NCI-H748 (cell line): Measurements from ENCODE around the gene COX18.

Experiments used
- DNase-seq: peaks from one replicate; lab custom pipeline; 2025; ENCODE audit not compliant: unreplicated experiment; lab: John Stamatoyannopoulos, UW

The COX18 gene

DNA sequence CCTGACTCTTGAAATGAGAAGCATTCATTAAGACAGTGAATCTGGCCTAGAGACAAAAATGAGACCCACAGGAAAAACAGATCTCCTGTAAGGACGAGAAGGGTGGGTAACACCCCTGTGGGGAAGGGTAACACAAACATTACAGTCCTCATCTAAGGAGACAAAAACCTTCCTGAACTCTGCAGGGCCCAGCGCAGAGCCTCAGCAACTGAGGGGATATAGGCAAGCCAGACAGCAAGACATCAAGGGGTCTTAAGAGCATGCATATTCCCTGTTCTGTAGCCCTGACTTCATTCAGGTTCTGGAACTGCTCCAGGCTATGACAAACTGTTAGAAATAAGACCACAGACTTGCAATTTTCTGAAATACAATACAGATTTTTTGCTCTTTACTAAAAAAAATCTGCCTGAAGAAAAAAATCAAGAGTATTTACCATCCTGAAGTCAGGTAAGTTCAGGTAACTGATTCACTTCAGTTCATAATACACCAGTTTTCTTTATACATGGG, 15.5 kb downstream of the COX18 start:
- no peak for DNase-seq

DNA sequence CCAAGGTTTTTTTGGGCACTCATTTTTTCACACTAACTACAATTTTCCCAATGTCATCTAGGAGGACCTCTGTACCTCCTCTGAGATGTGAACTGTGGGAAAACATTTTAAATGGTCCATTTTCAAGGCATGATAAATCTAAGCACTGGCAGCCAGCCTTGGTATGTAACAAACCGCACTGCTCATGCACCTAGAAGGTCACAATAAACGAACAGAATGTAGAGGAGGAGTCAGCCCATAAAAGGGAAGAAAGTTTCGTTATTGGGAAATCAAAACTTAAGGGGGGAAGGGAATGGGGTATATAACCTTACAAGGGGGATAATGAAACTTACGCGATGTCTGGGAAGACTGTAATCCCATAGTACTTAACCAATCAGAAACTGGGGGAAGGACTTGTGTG, 16.4 kb downstream of the COX18 start:
- no peak for DNase-seq

DNA sequence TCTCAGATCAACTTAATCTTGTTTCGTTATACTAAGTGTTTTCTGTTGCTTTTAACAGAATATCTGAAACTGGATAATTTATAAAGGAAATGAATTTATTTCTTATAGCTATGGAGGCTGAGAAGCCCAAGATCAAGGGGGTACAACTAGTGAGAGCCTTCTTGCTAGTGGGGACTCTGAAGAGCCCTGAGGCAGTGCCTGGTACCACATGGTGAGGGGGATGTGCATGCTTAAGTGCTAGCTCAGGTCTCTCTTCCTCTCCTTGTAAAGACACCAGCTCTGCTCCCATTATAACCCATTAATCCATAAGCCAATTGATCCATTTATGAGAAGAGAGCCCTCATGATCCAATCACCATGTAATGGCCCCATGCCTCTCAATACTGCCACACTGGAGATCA, 17.9 kb downstream of the COX18 start:
- DNase-seq = no peak

DNA sequence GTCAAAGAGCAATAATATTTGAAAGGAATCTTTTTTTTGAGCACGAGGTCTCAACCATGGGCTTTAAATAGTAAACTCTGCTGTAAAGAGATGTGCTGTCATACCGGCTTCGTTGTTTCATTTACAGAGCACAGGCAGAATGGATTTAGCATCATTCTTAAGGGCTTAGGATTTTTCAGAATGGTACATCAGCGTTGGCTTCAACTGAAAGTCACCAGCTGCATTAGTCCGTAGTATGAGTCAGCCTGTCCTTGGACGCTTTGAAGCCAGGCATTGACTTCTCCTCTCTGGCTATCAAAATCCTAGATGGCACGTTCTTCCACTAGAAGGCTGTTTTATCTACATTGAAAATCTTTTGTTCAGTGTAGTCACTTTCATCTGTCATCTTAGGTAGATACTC, 23.6 kb downstream of the COX18 start:
- no peak for DNase-seq

DNA sequence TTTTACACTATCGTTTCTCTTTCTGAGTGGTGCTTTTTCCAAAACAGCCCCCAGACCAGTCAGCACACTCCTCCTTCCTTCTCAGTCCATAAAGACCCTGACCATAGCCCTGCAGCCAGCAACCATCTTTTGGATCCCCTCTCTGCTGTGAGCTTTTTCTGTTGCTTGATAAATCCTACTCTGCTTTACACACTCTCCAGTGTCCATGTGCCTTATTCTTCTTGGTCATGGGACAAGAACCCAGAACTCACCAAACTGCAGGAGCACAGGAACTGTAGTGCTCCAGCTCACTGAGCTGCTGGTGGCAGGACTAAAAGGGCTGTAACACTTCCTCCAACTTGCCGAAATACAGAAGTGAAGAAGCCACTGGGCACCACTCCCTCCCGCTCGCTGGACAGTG, 32.5 kb downstream of the COX18 start:
- no peak for DNase-seq

DNA sequence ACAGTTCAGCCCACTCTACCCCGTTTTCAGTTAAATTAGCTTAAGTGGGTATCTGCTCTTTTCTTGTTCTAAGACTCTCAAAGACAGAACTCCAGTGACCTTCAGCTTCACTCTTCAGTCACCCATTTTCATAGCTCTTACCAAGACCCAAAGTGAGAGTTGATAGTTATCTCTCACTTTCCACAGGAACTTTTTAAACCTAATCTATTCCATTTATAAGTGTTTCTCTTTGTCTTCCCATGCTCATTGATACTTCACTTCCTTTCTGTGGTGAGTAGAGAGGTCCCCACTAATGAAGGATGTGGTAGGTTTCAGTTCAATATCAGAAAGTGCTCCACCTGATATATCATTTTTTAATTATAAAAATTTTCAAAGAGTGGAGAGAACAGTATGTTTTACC, 33.4 kb downstream of the COX18 start:
- DNase-seq = no peak

DNA sequence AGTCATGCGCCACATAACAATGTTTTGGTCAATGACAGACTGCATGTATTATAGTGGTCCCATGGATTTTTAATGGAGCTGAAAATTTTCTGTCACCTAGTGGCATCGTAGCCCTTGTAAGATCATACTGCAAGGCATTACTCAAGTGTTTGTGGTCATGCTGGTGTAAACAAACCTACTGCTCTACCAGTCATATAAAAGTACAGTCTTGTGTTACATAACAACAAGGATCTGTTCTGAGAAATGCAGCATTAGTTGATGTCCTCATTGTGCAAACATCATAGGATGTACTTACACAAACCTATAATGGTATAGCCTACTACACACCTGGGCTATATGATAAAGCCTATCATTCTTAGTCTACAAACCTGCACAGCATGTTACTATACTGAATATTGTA, 34.6 kb downstream of the COX18 start:
- no peak for DNase-seq

DNA sequence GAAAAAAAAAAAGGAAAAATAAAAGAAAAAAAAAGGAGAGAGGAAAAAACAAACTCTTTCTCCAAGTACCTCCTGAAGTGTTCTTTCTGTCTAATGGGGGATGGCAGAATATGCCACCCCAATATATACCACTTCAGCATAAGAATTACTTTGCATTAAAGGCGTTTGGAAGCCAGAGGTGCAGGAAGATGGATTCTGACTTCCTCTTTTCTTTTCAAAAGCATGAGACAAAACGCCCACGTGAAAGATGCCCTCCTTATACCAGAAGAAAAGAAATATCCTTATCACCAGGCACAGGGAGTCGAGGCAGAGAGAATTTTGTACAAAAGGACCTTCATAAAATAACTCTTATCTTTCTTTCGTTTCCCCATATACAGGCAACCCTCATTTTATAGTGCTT, 40.9 kb downstream of the COX18 start:
- DNase-seq = no peak

DNA sequence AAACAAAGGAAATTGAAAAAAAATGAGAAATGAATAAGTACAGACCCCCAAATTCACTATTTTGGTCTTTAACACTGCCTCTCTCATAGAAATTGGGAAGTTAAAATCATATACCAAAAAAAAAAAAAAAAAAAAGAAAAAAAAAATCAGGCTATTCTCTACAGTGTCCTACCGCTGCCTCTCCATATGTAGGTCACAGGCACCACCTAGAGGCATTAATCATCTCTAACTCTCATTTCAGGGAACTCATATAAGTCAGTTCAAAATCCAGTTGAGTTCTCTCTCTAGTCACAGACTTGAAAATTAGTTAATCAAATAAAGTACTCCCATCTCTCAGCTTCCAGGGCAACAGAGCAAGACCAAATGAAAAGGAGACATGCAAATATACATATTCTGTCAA, 47.9 kb downstream of the COX18 start:
- peak; percentile 26 for DNase-seq

DNA sequence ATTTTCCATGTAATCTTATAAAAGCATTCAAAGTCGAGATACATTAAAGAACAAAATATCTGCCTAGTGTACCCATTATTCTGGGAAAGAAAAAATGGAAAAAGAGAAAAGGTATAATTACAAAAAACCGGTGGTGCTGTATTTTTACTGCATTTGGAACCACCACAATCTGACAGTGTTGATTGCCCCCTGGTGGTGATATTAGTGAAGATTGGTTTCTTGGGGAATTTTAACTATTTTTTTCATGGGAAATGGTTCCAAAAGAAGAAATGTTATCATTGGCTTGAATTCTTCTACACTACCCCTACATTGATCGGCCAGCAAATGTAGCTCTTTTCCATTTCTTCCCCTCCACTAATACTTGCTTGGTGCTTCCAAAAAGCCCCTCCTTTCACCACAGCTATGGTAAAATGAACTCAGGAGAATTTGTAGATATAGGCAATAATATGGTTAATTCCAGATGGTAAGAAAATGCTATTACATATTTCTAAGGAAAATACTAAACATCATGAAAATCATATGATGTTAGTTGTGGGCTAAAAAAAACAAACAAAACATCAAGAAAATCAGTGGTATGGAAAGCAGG, 50.0 kb downstream of the COX18 start:
- DNase-seq = peak; percentile 29

DNA sequence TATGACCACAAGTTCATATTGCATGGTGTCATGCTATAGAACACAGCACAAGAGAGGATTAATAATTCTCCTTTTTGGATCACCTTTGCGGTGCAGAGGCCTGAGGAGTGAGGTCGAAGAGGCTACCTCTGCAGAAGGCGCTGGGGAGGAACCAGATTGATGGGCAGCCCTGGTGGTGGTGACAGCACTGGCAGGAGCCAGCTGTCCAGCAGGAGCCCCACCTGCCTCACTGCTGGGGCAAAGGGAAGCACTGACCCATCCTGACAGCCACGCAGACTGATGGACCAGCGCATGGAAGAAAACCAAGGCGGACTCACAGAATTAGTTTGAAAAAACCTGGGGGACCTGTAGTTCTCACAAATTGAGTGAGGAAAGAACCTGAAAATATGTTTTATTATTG, 50.9 kb downstream of the COX18 start:
- no peak for DNase-seq

DNA sequence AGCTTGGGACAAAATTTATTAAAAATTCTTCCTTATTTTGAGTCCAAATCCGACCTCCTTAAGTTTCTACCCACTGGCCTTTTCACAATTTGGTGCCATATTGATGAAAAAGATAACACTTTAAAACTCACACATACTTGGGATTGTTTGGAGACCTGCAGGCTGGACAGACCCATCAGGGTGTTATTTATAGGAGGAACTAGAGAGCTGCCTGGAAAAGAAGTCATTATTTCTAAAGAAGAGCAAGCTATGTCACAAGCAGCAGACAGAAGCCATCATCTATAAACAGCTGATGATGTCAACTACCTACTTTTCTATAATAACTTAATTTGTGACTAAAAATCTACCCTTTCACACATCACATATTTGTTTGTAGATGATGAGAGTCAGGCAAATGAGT, 56.2 kb downstream of the COX18 start:
- no peak for DNase-seq

DNA sequence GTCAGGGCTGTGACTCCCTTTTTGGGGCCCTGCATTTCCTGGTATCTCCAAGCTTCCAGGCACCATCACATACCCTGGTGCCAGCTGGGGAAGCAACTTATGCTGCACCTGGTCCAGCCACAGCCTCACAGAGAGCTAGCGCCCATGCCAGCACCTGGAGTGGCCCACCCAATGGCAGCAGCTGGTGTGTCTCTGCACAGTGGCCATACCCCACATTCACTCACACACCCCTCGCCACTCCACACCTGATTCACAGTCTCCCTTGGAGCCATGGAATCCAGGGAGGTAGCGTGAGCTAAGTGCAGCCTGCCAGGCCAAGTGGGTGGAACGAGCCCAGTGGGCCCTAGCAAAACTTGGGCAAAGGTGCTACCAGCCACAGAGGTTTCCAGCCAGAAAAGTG, 56.8 kb downstream of the COX18 start:
- DNase-seq = no peak

DNA sequence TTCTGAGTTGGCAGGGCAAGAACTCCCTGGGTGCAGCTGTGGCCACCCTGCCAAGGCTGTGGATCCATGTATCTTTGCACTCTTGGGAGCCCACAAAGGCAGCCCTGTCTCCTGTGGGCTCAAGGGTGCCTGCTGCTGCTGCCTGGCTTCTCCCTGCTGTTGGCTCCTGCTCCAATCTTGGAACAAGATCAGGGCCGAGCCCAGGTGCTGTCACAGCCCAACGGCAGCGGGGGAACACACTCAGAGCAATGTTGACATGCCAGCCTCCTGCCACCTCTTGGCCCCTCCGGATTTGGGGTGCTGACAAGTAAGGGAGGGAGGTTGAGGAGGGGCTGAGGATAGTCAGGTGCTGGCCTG, 57.9 kb downstream of the COX18 start:
- no peak for DNase-seq

DNA sequence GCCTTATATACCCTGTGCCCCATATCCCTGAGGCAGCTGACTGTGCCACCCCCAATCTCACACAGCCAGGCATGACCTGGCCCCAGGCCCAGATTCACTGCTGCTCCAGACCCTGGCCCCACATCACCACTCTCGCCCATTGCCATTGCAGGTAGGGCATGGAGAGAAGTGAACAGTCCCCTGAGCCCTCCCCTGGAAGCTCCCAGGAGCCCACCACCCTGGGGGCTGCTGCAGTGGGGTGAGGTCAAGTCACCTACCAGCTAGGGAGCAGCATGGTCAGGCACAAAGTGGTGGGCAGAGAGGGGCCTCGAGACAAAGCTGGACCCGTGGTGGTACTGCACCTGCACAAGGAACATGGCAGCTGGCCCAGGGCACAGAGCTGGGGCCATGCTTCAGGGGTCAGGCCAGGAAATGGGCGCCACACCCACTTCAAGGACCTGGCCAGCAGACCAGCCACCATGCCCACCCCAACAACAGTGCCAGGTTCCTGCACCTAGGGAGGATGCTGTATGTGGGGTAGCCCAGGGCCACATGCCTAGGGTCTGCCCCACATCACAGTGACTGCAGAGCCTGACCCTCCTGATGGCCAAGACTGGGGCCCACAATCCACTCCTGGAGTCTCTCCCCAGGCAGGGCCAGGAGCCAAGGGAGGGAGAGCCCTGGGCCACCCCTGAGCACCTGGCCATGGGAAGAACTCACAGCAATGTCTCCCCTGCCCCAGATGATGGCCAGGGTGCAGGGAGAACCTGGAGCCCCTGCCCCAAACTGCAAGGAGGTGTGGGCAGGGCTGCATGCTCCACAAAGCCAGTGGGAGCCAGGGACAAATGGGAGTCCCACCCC, 58.5 kb downstream of the COX18 start:
- DNase-seq = no peak

DNA sequence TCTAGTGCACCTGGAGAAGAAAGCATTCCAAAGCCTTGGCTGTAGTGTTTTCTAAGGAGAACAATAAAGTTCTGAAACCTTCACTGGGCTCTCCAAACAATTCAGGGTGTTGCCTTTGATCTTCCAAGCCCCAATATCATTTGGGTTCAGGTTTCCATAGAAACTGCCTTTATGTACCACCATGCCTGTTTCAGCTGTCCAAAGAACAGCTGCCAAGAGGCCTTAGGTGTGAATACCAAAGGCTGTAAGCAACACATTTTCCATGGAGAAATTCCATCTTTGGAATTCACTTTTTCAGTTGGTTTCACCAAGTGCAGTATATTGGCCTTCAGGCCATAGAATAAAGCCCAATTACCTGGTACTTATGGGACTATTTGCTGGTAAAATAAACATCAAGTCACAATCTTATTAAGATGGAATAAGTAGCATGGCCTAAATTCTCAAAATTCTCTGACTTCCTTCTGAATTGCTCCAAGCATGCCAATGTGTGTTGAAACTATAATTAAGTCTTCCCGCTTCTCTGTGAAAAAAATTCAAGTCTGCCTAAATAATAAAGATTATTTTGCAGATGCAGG, 61.9 kb downstream of the COX18 start:
- DNase-seq = no peak

DNA sequence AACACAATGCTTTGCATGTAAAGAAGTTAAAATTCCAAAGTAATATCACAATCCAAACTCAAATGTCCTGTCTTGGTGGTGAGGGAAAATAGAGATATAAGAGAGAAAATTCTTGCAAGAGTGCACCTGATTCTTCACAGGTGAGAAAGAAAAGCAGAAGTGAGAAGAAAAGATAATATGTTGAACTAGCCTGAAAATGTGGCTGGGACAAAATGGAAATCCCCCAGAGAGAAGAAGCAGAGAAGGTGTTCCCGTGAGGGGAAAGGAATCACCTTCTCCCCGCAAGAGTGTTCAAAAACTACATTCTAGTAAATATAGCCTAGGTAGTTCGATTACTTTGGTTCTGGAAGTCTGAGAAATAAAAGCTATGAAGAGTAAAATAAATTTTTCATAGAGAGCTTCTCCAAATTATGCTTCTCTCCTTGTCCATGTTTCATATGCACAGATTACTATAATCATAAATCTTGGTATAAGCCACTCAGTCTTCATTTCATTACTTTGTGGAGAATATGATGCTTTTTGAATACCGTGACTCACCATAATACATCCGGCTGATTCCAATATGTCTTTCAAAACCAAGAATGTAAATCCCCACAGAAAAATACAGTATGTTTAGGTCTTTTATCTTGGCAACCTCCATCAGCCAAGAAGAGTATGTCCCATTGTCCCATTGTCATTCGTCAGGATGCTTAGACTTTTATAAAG, 63.1 kb downstream of the COX18 start:
- DNase-seq = no peak

DNA sequence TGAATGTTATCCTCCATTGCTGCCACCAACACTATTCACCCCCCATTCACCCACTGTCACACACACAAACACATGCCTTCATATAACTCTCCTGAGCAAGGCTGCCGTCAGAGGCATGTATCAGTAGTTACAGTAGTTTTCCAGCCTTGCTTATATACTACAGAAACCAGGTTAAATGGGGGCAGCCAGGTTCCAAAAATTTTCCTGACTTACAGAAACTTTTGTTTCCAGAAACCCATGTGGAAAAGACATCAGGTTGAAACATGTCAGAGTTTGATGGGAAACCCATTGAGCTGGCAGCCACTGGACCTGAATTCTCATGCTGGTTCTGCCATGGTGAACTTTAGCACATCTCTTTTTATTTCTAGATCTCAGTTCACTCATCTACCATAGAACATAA, 64.0 kb downstream of the COX18 start:
- no peak for DNase-seq
